GM21526 (cell line): ENCODE measurements around the gene HMCN2.

Experiments used
- ATAC-seq: cut with Tn5 transposase; IDR thresholded peaks from one replicate; pipeline ENCODE4 v1.9.1; 2021; ENCODE audit warnings: moderate library complexity; ENCODE audit not compliant: unreplicated experiment, low FRiP score

Gene HMCN2

GRCh38 chr9:130304116-130304515 is 38.6 kb downstream of the HMCN2 start:
- ATAC-seq, result no peak

GRCh38 chr9:130304643-130305042 is 39.1 kb downstream of the HMCN2 start:
- no peak for ATAC-seq

DNA sequence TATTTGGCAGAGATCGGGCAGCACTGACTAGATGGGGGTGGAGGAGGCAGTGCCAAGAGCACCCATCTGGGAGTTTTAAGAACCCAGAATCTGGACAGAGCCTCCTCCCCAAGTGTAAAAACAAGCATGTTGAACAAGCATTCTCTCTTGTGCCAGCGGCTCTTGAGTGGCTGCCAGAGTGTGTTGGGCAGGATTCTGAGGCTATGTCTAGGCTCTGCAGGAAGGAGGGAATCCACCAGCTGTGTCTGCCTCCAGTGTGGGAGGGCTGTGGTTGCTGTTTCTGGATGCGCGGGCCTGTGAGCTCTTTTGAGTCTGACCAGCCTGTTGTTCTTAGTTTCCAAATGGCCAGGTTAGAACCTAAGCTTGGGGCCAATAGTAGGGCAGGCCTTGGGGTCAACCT is 39.8 kb downstream of the HMCN2 start:
- no peak for ATAC-seq

DNA sequence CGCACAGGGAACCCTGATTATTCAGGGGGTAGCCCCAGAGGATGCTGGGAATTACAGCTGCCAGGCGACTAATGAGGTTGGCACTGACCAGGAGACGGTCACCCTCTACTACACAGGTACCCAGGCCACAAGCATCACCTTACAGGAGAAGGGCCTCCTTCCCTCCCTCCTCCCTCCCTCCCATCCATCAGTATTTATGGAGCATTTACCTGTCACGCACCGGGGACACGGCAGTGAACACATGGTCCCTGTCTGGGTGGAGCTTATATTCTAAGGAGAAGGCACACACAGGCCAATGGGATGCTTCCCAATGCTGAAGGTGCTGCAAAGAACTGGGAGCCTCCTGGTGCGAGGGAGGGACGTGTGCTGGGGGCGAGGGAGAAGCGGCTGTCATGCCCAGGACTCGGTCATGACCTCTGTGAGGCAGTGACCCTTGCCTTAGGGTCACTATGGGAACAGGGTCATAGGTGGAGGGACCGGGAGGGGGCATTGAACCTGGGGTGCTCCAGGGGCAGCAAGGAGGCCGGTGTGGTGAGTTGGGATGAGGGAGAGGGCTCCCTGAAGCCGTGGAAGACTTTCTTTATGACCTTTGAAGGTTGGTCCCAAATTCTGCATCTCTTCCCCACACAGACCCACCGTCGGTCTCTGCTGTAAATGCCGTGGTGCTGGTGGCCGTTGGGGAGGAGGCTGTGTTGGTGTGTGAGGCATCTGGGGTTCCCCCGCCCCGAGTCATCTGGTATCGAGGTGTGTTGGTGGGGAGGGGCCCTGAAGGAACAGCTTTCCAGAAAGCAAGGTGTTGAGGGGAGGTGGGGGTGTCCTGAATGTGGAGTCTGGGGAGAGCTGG is 41.5 kb downstream of the HMCN2 start:
- no peak for ATAC-seq

- no peak for ATAC-seq
These were observed 42.0 kb downstream of the HMCN2 start for GRCh38 chr9:130307667-130307943.

GRCh38 chr9:130308081-130308571 is 42.6 kb downstream of the HMCN2 start:
- ATAC-seq, result no peak

- no peak for ATAC-seq
These were observed 44.3 kb downstream of the HMCN2 start for GRCh38 chr9:130309689-130310455.

- ATAC-seq, result no peak
These were observed 44.9 kb downstream of the HMCN2 start for GRCh38 chr9:130310456-130310855.

DNA sequence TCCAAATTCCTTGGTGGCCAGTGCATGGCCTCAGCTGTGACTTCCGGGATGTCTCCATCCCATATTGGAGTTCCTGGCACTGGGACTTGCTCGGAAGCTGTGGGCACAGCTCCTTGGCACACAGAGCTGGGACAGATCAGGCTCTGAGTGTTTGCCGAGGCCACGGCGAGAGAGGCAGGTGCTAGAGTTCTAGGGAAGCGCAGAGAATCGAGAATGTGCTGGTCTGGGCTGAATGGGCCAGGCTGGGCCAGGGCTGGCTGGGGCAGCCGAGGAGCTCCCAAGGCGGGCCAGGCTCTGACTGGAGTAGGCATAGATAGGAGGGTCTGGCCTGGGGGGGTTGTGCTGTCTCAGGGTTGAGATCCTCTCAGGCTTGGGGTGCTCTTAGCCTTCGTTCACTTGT is 45.4 kb downstream of the HMCN2 start:
- no peak for ATAC-seq

- no peak for ATAC-seq
These were observed 46.0 kb downstream of the HMCN2 start for GRCh38 chr9:130311408-130312140.

GRCh38 chr9:130313103-130313858 is 47.7 kb downstream of the HMCN2 start:
- no peak for ATAC-seq

GRCh38 chr9:130315446-130316226 is 50.1 kb downstream of the HMCN2 start:
- no peak for ATAC-seq

GRCh38 chr9:130316430-130316829 is 50.9 kb downstream of the HMCN2 start:
- ATAC-seq, result no peak

- ATAC-seq, result no peak
These were observed 53.7 kb downstream of the HMCN2 start for GRCh38 chr9:130319300-130319699.

GRCh38 chr9:130319944-130320712 is 54.6 kb downstream of the HMCN2 start:
- no peak for ATAC-seq

GRCh38 chr9:130320723-130321481 is 55.3 kb downstream of the HMCN2 start:
- ATAC-seq, result no peak

DNA sequence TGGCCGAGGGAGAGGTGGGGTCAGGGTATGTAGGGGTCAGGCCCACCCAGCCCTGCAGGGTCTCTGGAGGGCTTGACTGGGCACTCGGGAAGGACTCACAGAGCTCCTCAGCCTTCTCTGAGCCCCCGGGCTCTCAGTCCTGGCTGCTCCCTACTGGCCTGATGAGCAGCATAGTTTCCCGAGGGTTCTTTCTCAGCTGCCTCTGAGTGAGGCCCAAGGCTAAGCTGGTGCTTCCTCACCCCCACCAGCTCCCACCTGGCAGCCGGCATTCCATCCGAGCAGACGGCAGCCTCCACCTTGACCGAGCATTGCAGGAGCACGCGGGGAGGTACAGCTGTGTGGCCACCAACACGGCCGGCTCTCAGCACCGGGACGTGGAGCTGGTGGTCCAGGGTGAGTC is 56.0 kb downstream of the HMCN2 start:
- ATAC-seq, result no peak

DNA sequence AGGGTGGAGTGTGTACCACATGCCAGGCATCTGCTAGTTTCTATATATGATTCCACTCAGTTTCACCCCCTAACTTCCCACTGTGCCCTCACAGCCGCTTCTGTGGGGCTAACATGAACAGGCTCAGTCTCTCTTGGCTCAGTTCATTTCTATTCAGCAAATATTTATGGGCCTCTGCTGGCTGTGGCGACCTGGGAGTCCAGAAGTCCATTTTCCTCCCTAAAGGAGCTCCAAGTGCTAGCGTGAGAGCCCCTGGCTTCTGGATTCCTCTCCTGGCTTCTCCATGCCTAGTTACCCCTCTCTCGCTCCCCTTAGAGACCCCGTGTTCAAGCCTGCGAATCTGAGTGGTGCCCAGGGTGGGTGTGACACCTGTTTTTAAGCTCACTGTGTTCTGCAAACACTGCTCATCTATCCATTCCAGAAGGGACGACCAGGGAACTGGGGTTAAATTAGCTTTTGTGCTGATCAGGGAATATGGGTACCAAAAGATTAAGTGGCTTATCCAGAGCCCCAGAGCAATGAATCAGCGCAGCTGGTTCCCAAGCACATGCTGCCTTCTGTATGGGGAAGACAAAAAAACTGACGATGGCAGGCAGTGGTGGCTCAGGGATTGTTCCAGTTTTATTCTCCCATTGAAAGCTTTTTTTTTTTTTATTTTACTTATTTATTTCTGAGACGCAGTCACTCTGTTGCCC is 57.6 kb downstream of the HMCN2 start:
- ATAC-seq, result no peak
